DMS153 (cell line): ENCODE measurements around the gene LARP4.
A peak's percentile ranks its signal among the peaks of the same experiment; 100 is the strongest.
"Not testable (repeated sequence)": the region's sequence is repeated elsewhere in the genome, so short reads cannot be mapped to it uniquely, and the experiment has no call there.

Experiments used
- DNase-seq: peaks from one replicate; lab custom pipeline; 2025; lab: John Stamatoyannopoulos, UW

LARP4 gene

DNA sequence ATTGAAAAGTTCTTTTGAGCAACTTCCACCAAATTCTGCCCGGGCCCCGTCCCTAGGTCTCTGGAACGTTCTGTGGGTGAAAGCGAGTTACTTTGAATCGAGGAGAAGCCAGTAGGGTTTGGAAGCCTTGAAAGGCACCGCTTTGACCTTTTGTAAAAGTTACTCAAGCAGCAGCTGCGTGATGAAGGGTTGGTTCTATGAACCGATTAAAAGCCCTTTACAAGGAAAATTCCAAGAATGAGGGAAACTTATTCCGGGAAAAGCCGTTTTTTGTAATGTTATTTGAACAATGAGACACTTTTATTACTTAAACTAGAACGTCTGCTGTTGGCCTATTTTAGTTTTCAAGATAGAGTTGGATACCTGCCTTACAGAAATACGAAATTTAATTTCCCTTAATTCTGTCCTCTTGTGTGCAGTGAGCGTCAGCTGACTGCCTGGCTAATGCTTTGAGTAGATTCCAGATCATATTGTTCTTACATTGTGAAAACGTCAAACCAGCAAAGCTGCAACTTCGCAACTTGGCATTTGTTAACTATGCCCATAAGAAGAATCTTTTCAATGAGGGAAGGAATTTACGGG, 906 bp downstream of the LARP4 start:
- no peak for DNase-seq

GRCh38 chr12:50402264-50403000, 1.7 kb downstream of the LARP4 start:
- no peak for DNase-seq

- DNase-seq = no peak
Measured at GRCh38 chr12:50403001-50403440, 2.3 kb downstream of the LARP4 start.

- no peak for DNase-seq
Measured at GRCh38 chr12:50404307-50404706, 3.6 kb downstream of the LARP4 start.

DNA sequence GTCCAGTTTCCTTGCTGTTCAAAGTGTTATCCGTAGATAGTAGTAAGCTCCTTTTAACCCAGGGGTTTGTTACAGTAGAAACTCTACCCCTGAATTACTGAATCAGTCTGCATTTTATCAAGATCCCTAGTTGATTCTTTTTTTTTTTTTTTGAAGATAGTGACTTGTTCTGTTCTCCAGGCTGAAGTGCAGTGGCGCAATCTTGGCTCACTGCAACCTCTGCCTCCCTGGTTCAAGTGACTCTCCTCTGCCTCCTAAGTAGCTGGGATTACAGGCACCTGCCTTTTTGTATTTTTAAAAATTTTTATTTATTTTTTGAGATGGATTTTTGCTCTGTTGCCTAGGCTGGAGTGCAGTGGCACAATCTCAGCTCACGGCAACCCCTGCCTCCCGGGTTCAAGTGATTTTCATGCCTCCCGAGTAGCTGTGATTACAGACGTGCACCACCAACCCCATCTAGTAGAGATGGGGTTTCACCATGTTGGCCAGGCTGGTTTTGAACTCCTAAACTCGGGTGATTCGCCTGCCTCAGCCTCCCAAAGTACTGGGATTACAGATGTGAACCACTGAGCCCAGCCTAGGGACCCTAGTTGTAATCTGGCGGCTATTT, 10.5 kb downstream of the LARP4 start:
- no peak for DNase-seq

DNA sequence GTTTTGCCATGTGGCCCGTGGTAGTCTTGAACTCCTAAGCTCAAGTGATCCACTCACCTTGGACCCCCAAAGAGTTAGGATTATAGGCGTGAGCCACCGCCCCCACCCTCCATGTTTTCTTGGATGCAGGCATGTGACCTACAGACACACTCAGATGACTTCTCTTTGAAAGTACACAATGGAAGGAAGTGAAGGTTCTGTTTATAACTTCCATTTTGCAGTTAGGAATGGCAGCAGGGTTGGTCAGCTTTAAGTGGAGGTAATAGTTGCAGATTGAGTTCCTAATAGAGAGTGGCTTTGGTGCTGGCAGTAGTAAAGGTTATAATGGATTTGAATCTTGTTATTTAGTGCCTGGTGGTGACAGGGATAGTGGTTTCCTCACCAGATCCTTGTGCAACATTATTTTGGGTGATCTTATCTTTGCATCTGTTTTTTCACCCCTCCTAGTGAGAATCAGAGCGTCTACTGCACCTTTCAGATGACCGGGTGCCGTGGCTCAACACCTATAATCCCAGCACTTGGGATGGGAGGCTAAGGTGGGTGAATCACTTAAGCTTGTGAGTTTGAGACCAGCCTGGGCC, 15.3 kb downstream of the LARP4 start:
- no peak for DNase-seq

DNA sequence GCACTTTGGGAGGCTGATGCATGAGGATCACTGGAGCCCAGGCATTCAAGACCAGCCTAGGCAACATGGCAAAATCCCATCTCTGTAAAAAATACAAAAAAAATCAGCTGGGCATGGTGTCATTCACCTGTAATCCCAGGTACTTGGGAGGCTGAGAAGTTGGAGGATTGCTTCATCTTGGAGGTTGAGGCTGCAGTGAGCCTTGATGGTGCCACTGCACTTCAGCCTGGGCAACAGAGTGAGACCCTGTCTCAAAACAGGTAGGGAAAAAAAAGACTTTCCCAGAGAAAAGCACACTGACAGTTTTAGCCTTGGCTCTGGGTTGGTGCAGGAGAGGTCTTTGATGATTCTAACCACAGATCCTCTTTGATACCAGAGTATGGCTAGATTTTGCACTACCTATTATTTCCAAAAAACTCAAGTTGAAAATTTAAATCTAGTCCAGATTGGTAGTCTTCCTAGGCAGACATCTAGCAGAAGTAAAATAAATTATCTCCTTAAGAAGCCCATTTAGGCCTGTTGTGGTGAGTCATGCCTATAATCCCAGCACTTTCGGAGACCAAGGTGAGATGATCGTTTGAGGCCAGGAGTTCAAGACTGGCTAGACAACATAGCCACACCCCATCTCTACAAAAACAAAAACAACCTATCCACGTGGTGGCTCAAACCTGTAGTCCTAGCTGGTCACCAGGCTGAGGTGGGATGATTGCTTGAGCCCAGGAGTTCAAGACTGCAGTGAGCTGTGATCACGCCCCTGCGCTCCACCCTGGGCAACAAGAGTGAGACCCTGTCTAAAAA, 18.6 kb downstream of the LARP4 start:
- DNase-seq = no peak

DNA sequence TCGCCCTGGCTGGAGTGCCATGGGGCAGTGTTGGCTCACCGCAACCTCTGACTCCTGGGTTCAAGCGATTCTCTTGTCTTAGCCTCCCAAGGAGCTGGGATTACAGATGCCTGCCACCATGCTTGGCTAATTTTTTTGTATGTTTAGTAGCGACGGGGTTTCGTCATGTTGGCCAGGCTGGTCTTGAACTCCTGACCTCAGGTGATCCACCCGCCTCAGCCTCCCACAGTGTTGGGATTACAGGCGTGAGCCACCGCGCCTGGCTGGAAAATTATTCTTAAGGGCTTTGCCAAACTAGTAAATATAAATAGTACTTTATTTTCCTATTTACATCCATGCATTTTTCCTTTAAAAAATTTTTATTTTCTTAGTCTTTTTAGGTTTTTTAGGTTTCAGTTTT, 22.2 kb downstream of the LARP4 start:
- not testable (repeated sequence) for DNase-seq

- DNase-seq = not testable (repeated sequence)
Measured at GRCh38 chr12:50423342-50423741, 22.7 kb downstream of the LARP4 start.

- DNase-seq = peak; percentile 56
Measured at GRCh38 chr12:50425589-50426258, 25.0 kb downstream of the LARP4 start.

DNA sequence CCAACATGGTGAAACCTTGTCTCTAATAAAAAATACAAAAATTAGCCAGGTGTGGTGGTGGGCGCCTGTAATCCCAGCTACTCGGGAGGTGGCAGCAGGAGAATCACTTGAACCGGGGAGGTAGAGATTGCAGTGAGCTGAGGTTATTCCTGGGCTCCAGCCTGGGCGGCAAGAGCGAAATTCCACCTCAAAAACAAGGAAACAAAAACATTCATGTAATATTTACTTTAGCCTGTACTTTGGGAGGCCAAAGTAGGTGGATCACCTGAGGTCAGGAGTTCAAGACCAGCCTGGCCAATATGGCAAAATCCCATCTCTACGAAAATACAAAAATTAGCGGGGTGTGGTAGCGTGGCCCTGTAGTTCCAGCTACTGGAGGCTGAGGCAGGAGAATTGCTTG, 31.0 kb downstream of the LARP4 start:
- DNase-seq = not testable (repeated sequence)

- DNase-seq = no peak
Measured at GRCh38 chr12:50440288-50440687, 39.6 kb downstream of the LARP4 start.

- DNase-seq = no peak
Measured at GRCh38 chr12:50441763-50442162, 41.1 kb downstream of the LARP4 start.

GRCh38 chr12:50442178-50442908, 41.7 kb downstream of the LARP4 start:
- no peak for DNase-seq

DNA sequence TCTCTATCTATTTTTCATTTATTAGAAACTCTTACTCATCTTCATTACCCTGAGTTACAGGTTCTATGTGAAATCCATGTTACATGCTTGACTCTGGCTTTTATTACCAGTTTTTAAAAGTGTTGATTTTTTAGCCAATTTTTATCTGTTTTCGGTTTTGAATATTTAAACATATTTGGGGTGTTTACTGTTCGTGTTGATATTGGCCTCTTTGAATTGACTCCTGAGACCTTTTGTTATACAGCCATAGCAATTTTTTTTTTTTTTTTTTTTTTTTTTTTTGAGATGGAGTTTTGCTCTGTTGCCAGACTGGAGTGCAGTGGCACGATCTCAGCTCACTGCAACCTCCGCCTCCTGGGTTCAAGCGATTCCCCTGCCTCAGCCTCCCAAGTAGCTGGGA, 49.0 kb downstream of the LARP4 start:
- DNase-seq = not testable (repeated sequence)

- no peak for DNase-seq
Measured at GRCh38 chr12:50452795-50453194, 52.1 kb downstream of the LARP4 start.

DNA sequence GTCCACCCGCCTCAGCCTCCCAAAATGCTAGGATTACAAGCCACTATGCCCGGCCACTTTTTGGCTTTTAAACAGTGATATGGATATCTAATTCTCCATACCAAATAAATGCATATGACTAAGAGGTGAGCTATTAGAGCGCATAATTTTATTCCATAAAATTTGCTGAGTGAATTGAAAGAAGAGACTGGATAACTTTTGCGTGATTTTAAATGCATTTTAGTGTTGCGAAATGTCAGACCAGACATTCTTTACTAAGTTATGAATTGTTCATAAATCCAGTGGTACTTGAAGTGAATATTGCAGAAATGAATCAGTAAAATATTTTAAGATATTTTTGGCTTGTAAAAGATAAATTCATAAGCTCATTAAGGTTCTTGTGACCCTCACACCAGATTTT, 53.2 kb downstream of the LARP4 start:
- no peak for DNase-seq

GRCh38 chr12:50458606-50459005, 57.9 kb downstream of the LARP4 start:
- no peak for DNase-seq

- no peak for DNase-seq
Measured at GRCh38 chr12:50467439-50467838, 66.8 kb downstream of the LARP4 start.

GRCh38 chr12:50477241-50477832, 76.7 kb downstream of the LARP4 start:
- DNase-seq = no peak

DNA sequence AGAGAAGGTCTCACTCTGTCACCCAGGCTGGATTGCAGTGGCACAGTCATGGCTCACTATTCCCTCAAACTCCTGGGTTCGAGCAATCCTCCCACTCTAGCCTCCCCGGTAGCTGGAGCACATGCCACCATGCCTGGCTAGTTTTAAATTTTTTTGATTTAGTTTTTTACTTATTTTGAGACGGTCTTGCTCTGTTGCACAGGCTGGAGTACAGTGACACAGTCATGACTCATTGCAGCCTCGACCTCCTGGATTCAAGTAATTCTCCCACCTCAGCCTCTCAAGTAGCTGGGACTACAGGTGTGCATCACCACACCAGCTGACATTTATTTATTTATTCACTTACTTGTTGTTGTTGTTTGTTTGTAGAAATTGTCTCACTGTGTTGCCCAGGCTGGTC, 81.9 kb downstream of the LARP4 start:
- DNase-seq = no peak
